HCT116 (cell line): ENCODE results near the gene TEAD1. TPM values are rescaled to one million over a fixed set of nuclear protein-coding genes. Genes with fewer than 3 reads are reported as not detected.

ENCODE experiments used
- ATAC-seq: fragments of 200-7000 bp; cut with Tn5 transposase; 2 replicates; pipeline ENCODE4 v1.9.1; 2020; ENCODE audit warnings: mild to moderate bottlenecking, moderate library complexity
- BruUV-seq: library from RNA; stranded (reverse); fragments of 400-500 nt; replicated peaks from 2 replicates; lab custom pipeline; 2021; lab: Mats Ljungman, UMichigan
- CTCF ChIA-PET: fragments of 300-600 bp; sonication (Branson Sonifier 250); formaldehyde crosslinking; loops from one replicate; lab custom pipeline; 2021; ENCODE audit warnings: antibody characterized with exemption; lab: Charles Lee
- POLR2A ChIA-PET: fragments of 300-600, 350-600 bp; sonication (Branson Sonifier 250); formaldehyde crosslinking; loops from one replicate; lab custom pipeline; 2021; ENCODE audit warnings: antibody characterized with exemption; lab: Charles Lee
- RAD21 ChIA-PET, 2 experiments: fragments of 300-600 bp; sonication (Branson Sonifier 250); formaldehyde crosslinking; loops; one replicate each; lab custom pipeline; 2023; ENCODE audit warnings: low total read pairs in 2 of 2; ENCODE audit not compliant: uncharacterized antibody in 2 of 2, unreplicated experiment in 2 of 2, low non-redundant PET in 1 of 2; lab: Charles Lee
- DNase-seq: peaks from one replicate; pipeline ENCODE4 v3.0.0-alpha.2; 2010; ENCODE audit warnings: low read depth, low spot score
- H2AFZ ChIP-seq: fragments of 200-600 bp; shearing (Covaris generic), sonication (generic); 2 replicates; pipeline ENCODE4 v1.6.1; 2017; ENCODE audit warnings: low read depth, mixed run types, mixed read lengths, antibody characterized with exemption, low read length; ENCODE audit not compliant: poor library complexity, severe bottlenecking
- H3K27ac ChIP-seq: 2 replicates; pipeline ENCODE4 v1.5.1; 2012; ENCODE audit warnings: low read depth, low read length
- H3K27me3 ChIP-seq: fragments of 200-600 bp; sonication (generic); 2 replicates; pipeline ENCODE4 v1.6.1; 2016; ENCODE audit warnings: mixed run types, low read length, mixed read lengths; ENCODE audit not compliant: insufficient read depth
- H3K36me3 ChIP-seq, 2 experiments: fragments of 200-500 bp in 1 of 2; fragments of 200-600 bp in 1 of 2; sonication (Bioruptor generic) in 1 of 2; sonication (generic) in 1 of 2; 2 replicates each; pipeline versions ENCODE4 v1.5.1 to v1.6.1; 2014 to 2016; ENCODE audit warnings: low read length in 2 of 2, inconsistent platforms in 1 of 2, mixed read lengths in 1 of 2, mixed run types in 1 of 2; ENCODE audit not compliant: insufficient read depth in 2 of 2, control insufficient read depth in 1 of 2
- H3K4me1 ChIP-seq, 2 experiments: fragments of 200-600 bp in 1 of 2; sonication (generic) in 1 of 2; 2 replicates each; pipeline versions ENCODE4 v1.5.1 to v1.6.1; 2012 to 2017; ENCODE audit warnings: low read length in 2 of 2, inconsistent platforms in 1 of 2, mild to moderate bottlenecking in 1 of 2, mixed read lengths in 1 of 2, mixed run types in 1 of 2, moderate library complexity in 1 of 2; ENCODE audit not compliant: insufficient read depth in 2 of 2, control insufficient read depth in 1 of 2
- H3K4me2 ChIP-seq: fragments of 200-600 bp; sonication (generic); 2 replicates; pipeline ENCODE4 v1.6.1; 2017; ENCODE audit warnings: mixed run types, low read length, mixed read lengths
- H3K4me3 ChIP-seq, 2 experiments: fragments of 200-600 bp in 1 of 2; sonication (generic) in 1 of 2; replicated peaks in 1 of 2; 2 replicates each; pipeline ENCODE4 v1.5.1; 2011 to 2016; ENCODE audit warnings: low read length in 2 of 2, control low read depth in 1 of 2, low read depth in 1 of 2, mild to moderate bottlenecking in 1 of 2, mixed read lengths in 1 of 2, mixed run types in 1 of 2
- H3K79me2 ChIP-seq: fragments of 200-600 bp; sonication (generic); 2 replicates; pipeline ENCODE4 v1.6.1; 2017; ENCODE audit warnings: mild to moderate bottlenecking, mixed run types, low read length, moderate library complexity, mixed read lengths; ENCODE audit not compliant: insufficient read depth
- H3K9ac ChIP-seq: fragments of 200-600 bp; sonication (generic); 2 replicates; pipeline ENCODE4 v1.6.1; 2016; ENCODE audit warnings: low read length, mixed read lengths
- H3K9me2 ChIP-seq: fragments of 200-600 bp; sonication (generic), shearing (Covaris generic); 2 replicates; pipeline ENCODE4 v1.6.1; 2017; ENCODE audit warnings: mixed run types, mild to moderate bottlenecking, moderate library complexity; ENCODE audit not compliant: insufficient read depth
- H3K9me3 ChIP-seq, 2 experiments: fragments of 200-500 bp in 1 of 2; fragments of 200-600 bp in 1 of 2; sonication (Bioruptor generic) in 1 of 2; sonication (generic) in 1 of 2; 2 replicates each; pipeline ENCODE4 v1.6.1; 2014 to 2017; ENCODE audit warnings: low read length in 2 of 2, mixed read lengths in 2 of 2, inconsistent platforms in 1 of 2, low read depth in 1 of 2, mild to moderate bottlenecking in 1 of 2, mixed run types in 1 of 2, moderate library complexity in 1 of 2; ENCODE audit not compliant: control insufficient read depth in 1 of 2, insufficient read depth in 1 of 2
- H4K20me1 ChIP-seq: fragments of 200-600 bp; sonication (generic), shearing (Covaris generic); 2 replicates; pipeline ENCODE4 v1.6.1; 2017; ENCODE audit warnings: mixed run types, mild to moderate bottlenecking, moderate library complexity; ENCODE audit not compliant: insufficient read depth
- CBX3 ChIP-seq: IDR thresholded peaks from 2 replicates; pipeline ENCODE4 v1.6.1; 2012; ENCODE audit warnings: low read depth
- CEBPB ChIP-seq: IDR thresholded peaks from 2 replicates; pipeline ENCODE4 v1.6.1; 2012; ENCODE audit warnings: low read depth
- CTCF ChIP-seq, 3 experiments: fragments of 200-600 bp in 1 of 3; sonication (generic) in 1 of 3; IDR thresholded peaks in 2 of 3; conservative IDR thresholded peaks in 1 of 3; 2 replicates each; pipeline ENCODE4 v1.5.1; 2012 to 2017; ENCODE audit warnings: low read depth in 2 of 3, low read length in 2 of 3, antibody characterized with exemption in 1 of 3, borderline replicate concordance in 1 of 3, control low read depth in 1 of 3, mild to moderate bottlenecking in 1 of 3, mixed read lengths in 1 of 3, mixed run types in 1 of 3, moderate library complexity in 1 of 3; ENCODE audit not compliant: insufficient read depth in 1 of 3
- EGR1 ChIP-seq: IDR thresholded peaks from 2 replicates; pipeline ENCODE4 v1.6.1; 2012; ENCODE audit warnings: low read depth
- ELF1 ChIP-seq: IDR thresholded peaks from 2 replicates; pipeline ENCODE4 v1.6.1; 2012; ENCODE audit warnings: low read depth, borderline replicate concordance
- EZH2 ChIP-seq: fragments of 200-600 bp; sonication (generic); IDR thresholded peaks from 2 replicates; pipeline ENCODE4 v1.6.1; 2017; ENCODE audit warnings: antibody characterized with exemption, mixed run types
- FOSL1 ChIP-seq: IDR thresholded peaks from 2 replicates; pipeline ENCODE4 v1.6.1; 2012; ENCODE audit warnings: low read depth
- POLR2A ChIP-seq: IDR thresholded peaks from 2 replicates; pipeline ENCODE4 v1.7.0; 2011; ENCODE audit warnings: borderline replicate concordance; ENCODE audit not compliant: insufficient read depth, insufficient read length; ENCODE audit errors: extremely low read depth
- POLR2AphosphoS5 ChIP-seq: IDR thresholded peaks from 2 replicates; pipeline ENCODE4 v1.6.1; 2011; ENCODE audit warnings: mild to moderate bottlenecking, low read depth, low read length, moderate library complexity
- RAD21 ChIP-seq: IDR thresholded peaks from 2 replicates; pipeline ENCODE4 v1.6.1; 2012; ENCODE audit warnings: low read depth, mild to moderate bottlenecking
- REST ChIP-seq: IDR thresholded peaks from 2 replicates; pipeline ENCODE4 v1.6.1; 2012; ENCODE audit warnings: low read depth
- SIN3A ChIP-seq: IDR thresholded peaks from 2 replicates; pipeline ENCODE4 v1.6.1; 2012; ENCODE audit warnings: low read depth
- SP1 ChIP-seq: IDR thresholded peaks from 2 replicates; pipeline ENCODE4 v1.6.1; 2012; ENCODE audit warnings: low read depth
- SRF ChIP-seq: IDR thresholded peaks from 2 replicates; pipeline ENCODE4 v1.6.1; 2012; ENCODE audit warnings: low read depth
- TCF7L2 ChIP-seq: IDR thresholded peaks from 2 replicates; pipeline ENCODE4 v1.7.0; 2011; ENCODE audit warnings: borderline replicate concordance, inconsistent platforms; ENCODE audit not compliant: insufficient read depth, insufficient read length; ENCODE audit errors: extremely low read depth
- YY1 ChIP-seq: IDR thresholded peaks from 2 replicates; pipeline ENCODE4 v1.6.1; 2011; ENCODE audit warnings: low read length, low read depth, moderate library complexity, mild to moderate bottlenecking; ENCODE audit not compliant: insufficient replicate concordance; ENCODE audit errors: extremely low read depth
- ZNF274 ChIP-seq: fragments of 200-500 bp; sonication (Bioruptor generic); IDR thresholded peaks from 2 replicates; pipeline ENCODE4 v1.6.1; 2014; ENCODE audit warnings: mild to moderate bottlenecking, low read depth, low read length, inconsistent platforms
- intact Hi-C: fragments of 100-400 bp; cut with micrococcal nuclease; formaldehyde crosslinking; loops from 2 replicates; pipeline ENCODE4 v1.10.0; 2022
- total RNA-seq: library from RNA; stranded (reverse); gene quantifications from one replicate; pipeline ENCODE4 v1.2.1, GENCODE V29; 2021; ENCODE audit not compliant: unreplicated experiment
- TF ChIP-seq, protein P1 (sequence below): IDR thresholded peaks from 2 replicates; pipeline ENCODE4 v1.6.1; 2012
- TF ChIP-seq, protein P2 (sequence below): IDR thresholded peaks from 2 replicates; pipeline ENCODE4 v1.6.1; 2011; ENCODE audit warnings: mild to moderate bottlenecking, low read length, moderate library complexity; ENCODE audit not compliant: insufficient replicate concordance; ENCODE audit errors: extremely low read depth
- TF ChIP-seq, protein P3 (sequence below): IDR thresholded peaks from 2 replicates; pipeline ENCODE4 v1.6.1; 2012

TEAD1 gene
- total RNA-seq, 1 experiment from 2014 or later = 103 TPM

DNA sequence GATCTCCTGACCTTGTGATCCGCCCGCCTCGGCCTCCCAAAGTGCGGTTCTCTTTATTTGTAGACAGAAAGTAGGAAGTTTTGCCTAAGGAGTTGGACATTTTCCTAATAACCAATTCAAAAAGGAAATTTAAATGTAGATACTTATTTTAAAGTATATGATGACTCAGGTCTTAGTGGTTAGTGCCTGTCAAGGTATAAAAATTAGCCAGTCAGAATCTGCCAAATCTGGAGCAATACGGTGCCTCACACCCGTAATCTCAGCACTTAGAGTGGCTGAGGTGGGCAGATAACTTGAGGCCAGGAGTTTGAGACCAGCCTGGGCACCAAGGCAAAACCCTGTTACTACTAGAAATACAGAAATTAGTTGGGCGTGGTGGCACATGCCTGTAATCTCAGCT is 248.2 kb downstream of the TEAD1 start:
- H3K9me2 ChIP-seq = no peaks in the 10 kb centered on the region
- no peak overlapping the region for H3K27ac ChIP-seq
- peaks cover 0 to 3% of the 10 kb centered on the region in 2 experiments; a peak in 1 of 4 replicates for H3K36me3 ChIP-seq
- ChIA-PET POLR2A (interaction anchor here (0.7 kb wide), 1 partner anchor 218 kb away, joined by 3 read pairs; no protein-coding TSS in a partner anchor), CTCF (no interaction called here), RAD21 (no interaction called here)
- H3K9me3 ChIP-seq = no peaks in the 10 kb centered on the region
- no TSS peak for BruUV-seq
- no peaks in the 10 kb centered on the region for H3K4me1 ChIP-seq
- H3K4me3 ChIP-seq = no peak overlapping the region
- no peak for TF ChIP-seq ZNF274
- no peak for TF ChIP-seq YY1
- TF ChIP-seq EGR1 = no peak
- TF ChIP-seq, protein P1, sequence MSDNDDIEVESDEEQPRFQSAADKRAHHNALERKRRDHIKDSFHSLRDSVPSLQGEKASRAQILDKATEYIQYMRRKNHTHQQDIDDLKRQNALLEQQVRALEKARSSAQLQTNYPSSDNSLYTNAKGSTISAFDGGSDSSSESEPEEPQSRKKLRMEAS = no peak
- no peak for TF ChIP-seq CBX3
- no peak for TF ChIP-seq REST
- no peak for TF ChIP-seq POLR2A
- TF ChIP-seq SIN3A = no peak
- TF ChIP-seq CTCF (IDR thresholded peaks at IDR 0.05 in 2 of 3, conservative IDR thresholded peaks at IDR 0.05 in 1 of 3; ENCODE audit: borderline replicate concordance in 1 of 3, insufficient read depth in 1 of 3, low read depth in 2 of 3, low read length in 2 of 3) = no peak
- TF ChIP-seq FOSL1 = no peak
- no peak for TF ChIP-seq POLR2AphosphoS5
- TF ChIP-seq CEBPB = no peak
- no peak for TF ChIP-seq SRF
- no peak for TF ChIP-seq SP1
- TF ChIP-seq, protein P2, sequence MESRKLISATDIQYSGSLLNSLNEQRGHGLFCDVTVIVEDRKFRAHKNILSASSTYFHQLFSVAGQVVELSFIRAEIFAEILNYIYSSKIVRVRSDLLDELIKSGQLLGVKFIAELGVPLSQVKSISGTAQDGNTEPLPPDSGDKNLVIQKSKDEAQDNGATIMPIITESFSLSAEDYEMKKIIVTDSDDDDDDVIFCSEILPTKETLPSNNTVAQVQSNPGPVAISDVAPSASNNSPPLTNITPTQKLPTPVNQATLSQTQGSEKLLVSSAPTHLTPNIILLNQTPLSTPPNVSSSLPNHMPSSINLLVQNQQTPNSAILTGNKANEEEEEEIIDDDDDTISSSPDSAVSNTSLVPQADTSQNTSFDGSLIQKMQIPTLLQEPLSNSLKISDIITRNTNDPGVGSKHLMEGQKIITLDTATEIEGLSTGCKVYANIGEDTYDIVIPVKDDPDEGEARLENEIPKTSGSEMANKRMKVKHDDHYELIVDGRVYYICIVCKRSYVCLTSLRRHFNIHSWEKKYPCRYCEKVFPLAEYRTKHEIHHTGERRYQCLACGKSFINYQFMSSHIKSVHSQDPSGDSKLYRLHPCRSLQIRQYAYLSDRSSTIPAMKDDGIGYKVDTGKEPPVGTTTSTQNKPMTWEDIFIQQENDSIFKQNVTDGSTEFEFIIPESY = no peak
- TF ChIP-seq TCF7L2 = no peak
- no peak for TF ChIP-seq RAD21
- TF ChIP-seq, protein P3, sequence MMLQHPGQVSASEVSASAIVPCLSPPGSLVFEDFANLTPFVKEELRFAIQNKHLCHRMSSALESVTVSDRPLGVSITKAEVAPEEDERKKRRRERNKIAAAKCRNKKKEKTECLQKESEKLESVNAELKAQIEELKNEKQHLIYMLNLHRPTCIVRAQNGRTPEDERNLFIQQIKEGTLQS = no peak
- TF ChIP-seq EZH2 = no peak
- no peak for TF ChIP-seq ELF1
- H4K20me1 ChIP-seq = 0 out of 2 replicates have a peak, but pooled peaks cover 4% of the 10 kb centered on the region
- H3K9ac ChIP-seq = no peak overlapping the region
- H2AFZ ChIP-seq = no peak overlapping the region
- no peak overlapping the region for H3K4me2 ChIP-seq
- no peaks in the 10 kb centered on the region for H3K27me3 ChIP-seq
- ATAC-seq (no peak), DNase-seq (no peak)
- intact Hi-C loops = no loop called here
- 0 out of 2 replicates have a peak, but pooled peaks cover 3% of the 10 kb centered on the region for H3K79me2 ChIP-seq
